ENCODE measurements around the gene SCPEP1. TPM values are rescaled to one million over a fixed set of nuclear protein-coding genes. Genes with fewer than 3 reads are reported as not detected.
A peak's percentile ranks its signal among the peaks of the same experiment; 100 is the strongest.

SCPEP1 gene
- total and polyA plus RNA-seq, 2 donors (not counting 1 experiment from before 2014, with no cell fraction given) = 84.7 to 101 TPM

- no peak overlapping the region for H2AFZ ChIP-seq (ENCODE audit: low read length)
- peak; percentile 60 to 74 for TF ChIP-seq CTCF (conservative IDR thresholded peaks at IDR 0.05 in 1 of 2, IDR thresholded peaks at IDR 0.05 in 1 of 2; ENCODE audit: low read depth in 1 of 2, low read length in 2 of 2)
- no peak for TF ChIP-seq EZH2 (IDR thresholded peaks at IDR 0.05; ENCODE audit: low read length, missing control alignments)
- no peaks in the 10 kb centered on the region for H3K9me3 ChIP-seq (ENCODE audit: control insufficient read depth, insufficient read depth, low read depth, low read length)
- DNase-seq (ENCODE audit: low read depth in 2 of 2) = peak; percentile 29 to 72
- no peaks in the 10 kb centered on the region for H3K79me2 ChIP-seq (ENCODE audit: control insufficient read depth, insufficient read depth, low read length)
- no peaks in the 10 kb centered on the region for H3K4me1 ChIP-seq (ENCODE audit: control insufficient read depth, extremely low read depth, insufficient read depth, low read length)
- H3K4me2 ChIP-seq (ENCODE audit: extremely low read depth, insufficient read depth, low read length) = no peak overlapping the region
- H3K36me3 ChIP-seq (ENCODE audit: control insufficient read depth, insufficient read depth, low read length) = peaks cover 3% of the 10 kb centered on the region
- no peaks in the 10 kb centered on the region for H4K20me1 ChIP-seq (ENCODE audit: control insufficient read depth, extremely low read depth, insufficient read depth, low read length)
- H3K27me3 ChIP-seq (ENCODE audit: control insufficient read depth, insufficient read depth, low read length) = no peaks in the 10 kb centered on the region
- no peak overlapping the region for H3K9ac ChIP-seq (ENCODE audit: insufficient read depth, low read length)
- no peak overlapping the region for H3K27ac ChIP-seq (ENCODE audit: insufficient read depth, low read length)
- no peak overlapping the region for H3K4me3 ChIP-seq (replicated peaks in 1 of 4; ENCODE audit: control extremely low read depth in 1 of 4, insufficient read depth in 1 of 4, low read depth in 3 of 4, low read length in 4 of 4)
These were observed 38.0 kb upstream of the SCPEP1 start for GRCh38 chr17:56939869-56940484.

DNA sequence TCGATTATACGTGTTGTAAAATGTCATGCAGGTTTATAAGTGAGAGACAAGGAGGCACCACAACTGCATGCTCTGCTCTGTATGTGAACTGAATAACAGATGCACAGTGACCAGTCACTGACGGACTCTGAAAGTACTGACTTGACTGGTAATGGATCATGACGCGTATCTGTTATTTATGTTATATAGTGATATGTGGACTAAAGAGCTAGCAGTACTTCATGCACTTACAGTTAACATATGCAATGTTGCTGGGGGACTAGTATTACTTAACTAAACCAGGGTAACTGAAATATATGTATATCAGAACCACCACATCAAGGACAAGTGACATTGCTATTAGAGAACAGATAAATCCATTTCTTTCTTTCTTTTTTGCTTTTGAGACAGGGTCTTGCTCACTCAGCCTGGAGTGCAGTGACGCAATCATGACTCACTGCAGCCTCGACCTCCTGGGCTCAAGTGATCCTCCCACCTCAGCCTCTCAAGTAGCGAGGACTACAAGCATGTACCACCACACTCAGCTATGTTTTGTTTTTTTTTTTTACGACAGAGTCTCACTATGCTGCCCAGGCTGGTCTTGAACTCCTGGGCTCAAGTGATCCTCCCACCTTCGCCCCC, 34.3 kb upstream of the SCPEP1 start:
- H4K20me1 ChIP-seq (ENCODE audit: control insufficient read depth, extremely low read depth, insufficient read depth, low read length) = no peaks in the 10 kb centered on the region
- no peaks in the 10 kb centered on the region for H3K27me3 ChIP-seq (ENCODE audit: control insufficient read depth, insufficient read depth, low read length)
- H3K9ac ChIP-seq (ENCODE audit: insufficient read depth, low read length) = no peak overlapping the region
- no peak overlapping the region for H3K4me2 ChIP-seq (ENCODE audit: extremely low read depth, insufficient read depth, low read length)
- no peaks in the 10 kb centered on the region for H3K4me1 ChIP-seq (ENCODE audit: control insufficient read depth, extremely low read depth, insufficient read depth, low read length)
- no peaks in the 10 kb centered on the region for H3K9me3 ChIP-seq (ENCODE audit: control insufficient read depth, insufficient read depth, low read depth, low read length)
- peaks cover 2% of the 10 kb centered on the region for H3K36me3 ChIP-seq (ENCODE audit: control insufficient read depth, insufficient read depth, low read length)
- H3K79me2 ChIP-seq (ENCODE audit: control insufficient read depth, insufficient read depth, low read length) = no peaks in the 10 kb centered on the region
- DNase-seq (ENCODE audit: low read depth in 2 of 2) = no peak
- no peak overlapping the region for H3K27ac ChIP-seq (ENCODE audit: insufficient read depth, low read length)
- TF ChIP-seq CTCF (conservative IDR thresholded peaks at IDR 0.05 in 1 of 2, IDR thresholded peaks at IDR 0.05 in 1 of 2; ENCODE audit: low read depth in 1 of 2, low read length in 2 of 2) (no peak), EZH2 (IDR thresholded peaks at IDR 0.05; ENCODE audit: low read length, missing control alignments) (no peak)
- H2AFZ ChIP-seq (ENCODE audit: low read length) = no peak overlapping the region
- H3K4me3 ChIP-seq (replicated peaks in 1 of 4; ENCODE audit: control extremely low read depth in 1 of 4, insufficient read depth in 1 of 4, low read depth in 3 of 4, low read length in 4 of 4) = no peak overlapping the region

GRCh38 chr17:56945938-56946505, 31.9 kb upstream of the SCPEP1 start:
- peaks cover 2% of the 10 kb centered on the region for H3K36me3 ChIP-seq (ENCODE audit: control insufficient read depth, insufficient read depth, low read length)

More at GRCh38 chr17:56945938-56946505, 31.9 kb upstream of the SCPEP1 start:
- Histone ChIP-seq H3K4me1 (ENCODE audit: control insufficient read depth, extremely low read depth, insufficient read depth, low read length) (no peaks in the 10 kb centered on the region), H2AFZ (ENCODE audit: low read length) (no peak overlapping the region), H3K4me2 (ENCODE audit: extremely low read depth, insufficient read depth, low read length) (no peak overlapping the region), H3K9ac (ENCODE audit: insufficient read depth, low read length) (no peak overlapping the region), H3K9me3 (ENCODE audit: control insufficient read depth, insufficient read depth, low read depth, low read length) (no peaks in the 10 kb centered on the region), H3K79me2 (ENCODE audit: control insufficient read depth, insufficient read depth, low read length) (no peaks in the 10 kb centered on the region), H3K27ac (ENCODE audit: insufficient read depth, low read length) (no peak overlapping the region), H3K4me3 (replicated peaks in 1 of 4; ENCODE audit: control extremely low read depth in 1 of 4, insufficient read depth in 1 of 4, low read depth in 3 of 4, low read length in 4 of 4) (no peak overlapping the region), H4K20me1 (ENCODE audit: control insufficient read depth, extremely low read depth, insufficient read depth, low read length) (no peaks in the 10 kb centered on the region), H3K27me3 (ENCODE audit: control insufficient read depth, insufficient read depth, low read length) (no peaks in the 10 kb centered on the region)
- TF ChIP-seq CTCF (conservative IDR thresholded peaks at IDR 0.05 in 1 of 2, IDR thresholded peaks at IDR 0.05 in 1 of 2; ENCODE audit: low read depth in 1 of 2, low read length in 2 of 2) = no peak
- no peak for TF ChIP-seq EZH2 (IDR thresholded peaks at IDR 0.05; ENCODE audit: low read length, missing control alignments)
- no peak for DNase-seq (ENCODE audit: low read depth in 2 of 2)
